Stimulated activated CD4-positive, alpha-beta T cell treated with anti-CD3 and anti-CD28 coated beads, Interleukin-1b, Interleukin-23, amount 100 ng/mL, for 1 hour (primary cell): ENCODE results near the gene EDAR.

Experiments
- DNase-seq, 2 donors: peaks; one replicate each; pipeline ENCODE4 v3.0.0-alpha.2; 2020; ENCODE audit warnings: low read depth in 2 of 2

Gene EDAR

GRCh38 chr2:109001201-109001600 lies 12.2 kb upstream of the EDAR start:
- no peak for DNase-seq

- DNase-seq: no peak
These were observed 11.7 kb upstream of the EDAR start for GRCh38 chr2:109000738-109001137.

GRCh38 chr2:108998911-108999310 lies 9.9 kb upstream of the EDAR start:
- DNase-seq: no peak

GRCh38 chr2:108994178-108994577 lies 5.2 kb upstream of the EDAR start:
- DNase-seq: no peak

- DNase-seq: no peak
These were observed 4.3 kb upstream of the EDAR start for GRCh38 chr2:108993095-108993937.

GRCh38 chr2:108988076-108988795 lies 784 bp downstream of the EDAR start:
- no peak for DNase-seq

GRCh38 chr2:108986916-108987510 lies 2.0 kb downstream of the EDAR start:
- no peak for DNase-seq

GRCh38 chr2:108983610-108984009 lies 5.4 kb downstream of the EDAR start:
- no peak for DNase-seq

- no peak for DNase-seq
These were observed 6.0 kb downstream of the EDAR start for GRCh38 chr2:108983061-108983460.

- no peak for DNase-seq
These were observed 6.8 kb downstream of the EDAR start for GRCh38 chr2:108982259-108982679.

GRCh38 chr2:108981846-108982245 lies 7.2 kb downstream of the EDAR start:
- DNase-seq: no peak

- no peak for DNase-seq
These were observed 8.9 kb downstream of the EDAR start for GRCh38 chr2:108980076-108980475.

- no peak for DNase-seq
These were observed 9.6 kb downstream of the EDAR start for GRCh38 chr2:108979461-108979860.

GRCh38 chr2:108978709-108979111 lies 10.3 kb downstream of the EDAR start:
- no peak for DNase-seq

- DNase-seq: no peak
These were observed 13.2 kb downstream of the EDAR start for GRCh38 chr2:108975613-108976435.

- no peak for DNase-seq
These were observed 14.3 kb downstream of the EDAR start for GRCh38 chr2:108974674-108975073.

- no peak for DNase-seq
These were observed 16.4 kb downstream of the EDAR start for GRCh38 chr2:108972663-108973062.

- no peak for DNase-seq
These were observed 17.1 kb downstream of the EDAR start for GRCh38 chr2:108971661-108972566.

GRCh38 chr2:108970369-108970768 lies 18.7 kb downstream of the EDAR start:
- no peak for DNase-seq

- no peak for DNase-seq
These were observed 19.2 kb downstream of the EDAR start for GRCh38 chr2:108969856-108970255.

GRCh38 chr2:108968619-108969018 lies 20.4 kb downstream of the EDAR start:
- no peak for DNase-seq
